Measurements from ENCODE around the gene TSPAN6.

DNA sequence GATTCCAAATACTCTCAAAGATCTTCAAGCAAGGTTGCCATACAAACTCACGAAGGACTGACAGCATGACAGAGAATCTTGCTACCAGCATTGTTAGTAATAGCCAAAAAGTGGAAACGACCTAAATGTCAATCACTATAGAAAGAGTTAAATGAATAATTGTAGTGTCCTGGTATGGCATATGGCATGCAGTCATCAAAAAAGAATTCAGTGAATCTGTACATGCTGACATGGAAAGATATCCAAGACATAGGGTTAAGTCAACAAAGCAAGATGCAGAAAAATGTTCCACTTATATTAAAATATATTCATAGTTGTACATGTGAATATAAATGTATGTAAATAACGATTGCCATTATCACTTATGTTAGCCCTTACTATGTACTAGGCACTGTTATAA is 45.0 kb upstream of the TSPAN6 start:
- TF ChIP-seq YY1 (IDR thresholded peaks at IDR 0.05; ENCODE audit: insufficient read depth, insufficient read length) (no peak), SUZ12 (IDR thresholded peaks at IDR 0.05; ENCODE audit: extremely low read depth, insufficient read depth, insufficient read length) (no peak)

Measured in NT2/D1 (cell line).